Stimulated activated CD4-positive, alpha-beta T cell treated with anti-CD3 and anti-CD28 coated beads, Interleukin-12 subunit alpha, Interleukin-12 subunit beta, amount 100 ng/mL, for 48 hours (primary cell): ENCODE measurements around the gene NUP85.
A peak's percentile ranks its signal among the peaks of the same experiment; 100 is the strongest.
"Not testable (repeated sequence)": the region's sequence is repeated elsewhere in the genome, so short reads cannot be mapped to it uniquely, and the experiment has no call there.

Experiments
- DNase-seq, 3 donors: peaks; one replicate each; pipeline ENCODE4 v3.0.0-alpha.2; 2020; ENCODE audit warnings: low read depth in 2 of 3, low spot score in 1 of 3

The NUP85 gene

GRCh38 chr17:75266316-75267152 lies 61.1 kb downstream of the NUP85 start:
- DNase-seq: no peak

- DNase-seq: no peak
Observed at GRCh38 chr17:75267153-75267410, 61.6 kb downstream of the NUP85 start.

- no peak for DNase-seq
Observed at GRCh38 chr17:75267411-75268232, 62.1 kb downstream of the NUP85 start.

GRCh38 chr17:75269844-75270217 lies 64.4 kb downstream of the NUP85 start:
- DNase-seq: no peak

GRCh38 chr17:75270218-75270965 lies 64.9 kb downstream of the NUP85 start:
- peak; percentile 37 to 59 (median 45) for DNase-seq

GRCh38 chr17:75270966-75271232 lies 65.4 kb downstream of the NUP85 start, which contains the start of gene MIF4GD:
TSS of gene MIF4GD (minus strand) at chr17:75271231. CDS start at chr17:75270195, 1,036 bp downstream.
- no peak for DNase-seq

- peak; percentile 73 to 85 (median 82) for DNase-seq
Observed at GRCh38 chr17:75271233-75271954, 65.9 kb downstream of the NUP85 start.

- DNase-seq: no peak
Observed at GRCh38 chr17:75271955-75272847, 66.7 kb downstream of the NUP85 start.

- no peak for DNase-seq
Observed at GRCh38 chr17:75272848-75273184, 67.3 kb downstream of the NUP85 start.

- DNase-seq: no peak
Observed at GRCh38 chr17:75273977-75274708, 68.7 kb downstream of the NUP85 start.

- no peak for DNase-seq
Observed at GRCh38 chr17:75277664-75278071, 72.2 kb downstream of the NUP85 start.

GRCh38 chr17:75280189-75280588 lies 74.7 kb downstream of the NUP85 start:
- not testable (repeated sequence) for DNase-seq

GRCh38 chr17:75285123-75285522 lies 79.6 kb downstream of the NUP85 start:
- DNase-seq: no peak
